Osteoblast (primary cell): ENCODE data around the gene CTDSP2. TPM values are rescaled to one million over a fixed set of nuclear protein-coding genes. Genes with fewer than 3 reads are reported as not detected.

Experiments used
- DNase-seq: peaks from one replicate; pipeline ENCODE4 v3.0.0; 2011; ENCODE audit warnings: low spot score, mixed read lengths; ENCODE audit not compliant: insufficient read length; ENCODE audit errors: missing footprints
- H2AFZ ChIP-seq: 2 replicates; pipeline ENCODE4 v1.6.0; 2011; ENCODE audit warnings: mild to moderate bottlenecking, low read length
- H3K27ac ChIP-seq: 2 replicates; pipeline ENCODE4 v1.5.1; 2011; ENCODE audit warnings: mild to moderate bottlenecking, low read depth, low read length, moderate library complexity
- H3K27me3 ChIP-seq: 2 replicates; pipeline ENCODE4 v1.6.0; 2012; ENCODE audit warnings: mild to moderate bottlenecking, control low read depth, inconsistent platforms, low read length, moderate library complexity; ENCODE audit not compliant: insufficient read depth
- H3K36me3 ChIP-seq: 2 replicates; pipeline ENCODE4 v1.5.1; 2011; ENCODE audit warnings: mild to moderate bottlenecking, low read length, control low read depth, moderate library complexity; ENCODE audit not compliant: insufficient read depth
- H3K4me1 ChIP-seq: 2 replicates; pipeline ENCODE4 v1.5.1; 2011; ENCODE audit warnings: mild to moderate bottlenecking, low read length, control low read depth, moderate library complexity; ENCODE audit not compliant: insufficient read depth
- H3K4me2 ChIP-seq: 2 replicates; pipeline ENCODE4 v1.6.0; 2011; ENCODE audit warnings: mild to moderate bottlenecking, low read length; ENCODE audit not compliant: insufficient read depth
- H3K4me3 ChIP-seq: fragments of 200-600 bp; sonication (generic); 3 replicates; pipeline ENCODE4 v1.5.1; 2012; ENCODE audit warnings: mild to moderate bottlenecking, low read length, inconsistent platforms; ENCODE audit not compliant: insufficient read depth
- H3K79me2 ChIP-seq: 2 replicates; pipeline ENCODE4 v1.6.0; 2012; ENCODE audit warnings: mild to moderate bottlenecking, low read length, control low read depth, inconsistent platforms; ENCODE audit not compliant: insufficient read depth
- H3K9me3 ChIP-seq: 2 replicates; pipeline ENCODE4 v1.5.1; 2011; ENCODE audit warnings: low read depth, low read length, control low read depth
- H4K20me1 ChIP-seq: 2 replicates; pipeline ENCODE4 v1.6.0; 2012; ENCODE audit warnings: mild to moderate bottlenecking, low read length, control low read depth; ENCODE audit not compliant: insufficient read depth
- CTCF ChIP-seq: IDR thresholded peaks from 2 replicates; pipeline ENCODE4 v1.5.1; 2011; ENCODE audit warnings: mild to moderate bottlenecking, low read depth, low read length, moderate library complexity; ENCODE audit errors: extremely low read depth
- total RNA-seq: library from RNA; depleted of rRNA; stranded (reverse); fragments of >200 nt; gene quantifications from 2 replicates; pipeline ENCODE4 v1.2.3, GENCODE V29; 2012

CTDSP2 gene
- total RNA-seq, 1 donor = 116 TPM

- no peak overlapping the region for H3K27ac ChIP-seq
- no peak for DNase-seq
- peaks cover 16% of the 10 kb centered on the region for H3K4me1 ChIP-seq
- peaks cover 18% of the 10 kb centered on the region for H3K36me3 ChIP-seq
- H4K20me1 ChIP-seq = peaks cover 17% of the 10 kb centered on the region
- H3K9me3 ChIP-seq = no peaks in the 10 kb centered on the region
- TF ChIP-seq CTCF = no peak
- no peak overlapping the region for H3K4me3 ChIP-seq
- H3K27me3 ChIP-seq = no peaks in the 10 kb centered on the region
- H3K79me2 ChIP-seq = no peaks in the 10 kb centered on the region
- no peak overlapping the region for H3K4me2 ChIP-seq
- no peak overlapping the region for H2AFZ ChIP-seq
Measured at GRCh38 chr12:57811028-57811755, 35.3 kb downstream of the CTDSP2 start.

GRCh38 chr12:57810450-57810849 is 36.1 kb downstream of the CTDSP2 start:
- H3K4me2 ChIP-seq = no peak overlapping the region
- H3K79me2 ChIP-seq = no peaks in the 10 kb centered on the region
- peaks cover 16% of the 10 kb centered on the region for H3K4me1 ChIP-seq
- no peak for DNase-seq
- no peaks in the 10 kb centered on the region for H3K27me3 ChIP-seq
- TF ChIP-seq CTCF = no peak
- peaks cover 13% of the 10 kb centered on the region for H4K20me1 ChIP-seq
- no peak overlapping the region for H3K27ac ChIP-seq
- no peak overlapping the region for H2AFZ ChIP-seq
- H3K36me3 ChIP-seq = peaks cover 18% of the 10 kb centered on the region
- no peak overlapping the region for H3K4me3 ChIP-seq
- H3K9me3 ChIP-seq = no peaks in the 10 kb centered on the region

DNA sequence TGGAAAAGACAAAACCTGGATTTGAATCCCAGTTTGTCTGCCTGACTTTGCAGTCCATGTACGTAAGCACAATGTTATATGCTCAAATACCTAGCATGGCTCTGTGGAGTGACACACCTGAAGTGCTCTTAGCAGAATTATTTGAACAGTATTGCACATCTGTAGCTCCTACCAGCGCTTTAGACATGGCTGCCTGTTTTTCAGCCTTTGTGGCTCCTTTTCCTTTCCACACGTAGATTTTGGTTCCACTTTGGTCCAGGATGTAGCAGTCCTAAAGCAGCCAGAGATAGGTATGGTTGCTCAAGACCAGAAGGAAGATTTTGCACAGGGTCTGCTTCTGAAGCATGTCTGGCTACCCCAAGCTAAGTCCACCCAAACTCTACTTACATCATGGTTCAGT is 37.1 kb downstream of the CTDSP2 start:
- no peak for DNase-seq
- Histone ChIP-seq H3K4me2 (no peak overlapping the region), H3K36me3 (peaks cover 18% of the 10 kb centered on the region), H2AFZ (no peak overlapping the region), H3K4me1 (peaks cover 8% of the 10 kb centered on the region), H3K27me3 (no peaks in the 10 kb centered on the region), H3K4me3 (no peak overlapping the region), H3K9me3 (no peaks in the 10 kb centered on the region), H3K27ac (no peak overlapping the region), H3K79me2 (no peaks in the 10 kb centered on the region), H4K20me1 (peaks cover 9% of the 10 kb centered on the region)
- no peak for TF ChIP-seq CTCF

GRCh38 chr12:57808351-57808750 is 38.2 kb downstream of the CTDSP2 start:
- no peak overlapping the region for H2AFZ ChIP-seq
- H3K79me2 ChIP-seq = no peaks in the 10 kb centered on the region
- no peaks in the 10 kb centered on the region for H3K9me3 ChIP-seq
- no peak for TF ChIP-seq CTCF
- peaks cover 3% of the 10 kb centered on the region for H3K4me1 ChIP-seq
- DNase-seq = no peak
- H4K20me1 ChIP-seq = peaks cover 1% of the 10 kb centered on the region
- H3K27me3 ChIP-seq = no peaks in the 10 kb centered on the region
- H3K36me3 ChIP-seq = peaks cover 18% of the 10 kb centered on the region
- no peak overlapping the region for H3K4me2 ChIP-seq
- H3K4me3 ChIP-seq = no peak overlapping the region
- H3K27ac ChIP-seq = no peak overlapping the region
